ENCODE data around the gene ACSL5. TPM values are rescaled to one million over a fixed set of nuclear protein-coding genes. Genes with fewer than 3 reads are reported as not detected.

Gene ACSL5
- total and polyA plus RNA-seq, 2 of the 8 experiments (the other 6 are each of a cell fraction or from before 2014, with no cell fraction given): not detected

GRCh38 chr10:112366992-112367391 lies 6.9 kb upstream of the ACSL5 start (continued):
- TF ChIP-seq RBBP5 (IDR thresholded peaks at IDR 0.05; ENCODE audit: borderline replicate concordance, low read depth, low read length) (no peak), SIN3A (conservative IDR thresholded peaks at IDR 0.05 in 1 of 2, IDR thresholded peaks at IDR 0.05 in 1 of 2; ENCODE audit: low read depth in 1 of 2, low read length in 2 of 2) (no peak), TBP (IDR thresholded peaks at IDR 0.05; ENCODE audit: low read depth, low read length) (no peak), POU5F1 (IDR thresholded peaks at IDR 0.05; ENCODE audit: low read depth, low read length) (no peak), RAD21 (IDR thresholded peaks at IDR 0.05 in 1 of 2, conservative IDR thresholded peaks at IDR 0.05 in 1 of 2; ENCODE audit: low read depth in 2 of 2, low read length in 2 of 2) (no peak), CREB1 (IDR thresholded peaks at IDR 0.05) (no peak)
